NCI-H510A treated with DMSO at 0.1 percent for 48 hours (cell line): ENCODE results near the gene URM1.

Source experiments
- DNase-seq: peaks from one replicate; lab custom pipeline; 2025; lab: John Stamatoyannopoulos, UW

The URM1 gene

GRCh38 chr9:128349125-128349524, 22.0 kb upstream of the URM1 start:
- DNase-seq, result no peak

- no peak for DNase-seq
Measured at GRCh38 chr9:128349772-128350171, 21.4 kb upstream of the URM1 start.

GRCh38 chr9:128355451-128355850, 15.7 kb upstream of the URM1 start:
- DNase-seq, result no peak

- no peak for DNase-seq
Measured at GRCh38 chr9:128358090-128358489, 13.1 kb upstream of the URM1 start.

- no peak for DNase-seq
Measured at GRCh38 chr9:128358861-128359260, 12.3 kb upstream of the URM1 start.

GRCh38 chr9:128360826-128361225, 10.3 kb upstream of the URM1 start:
- no peak for DNase-seq

GRCh38 chr9:128361296-128361985, 9.7 kb upstream of the URM1 start:
- no peak for DNase-seq

- DNase-seq, result peak; percentile 88
Measured at GRCh38 chr9:128361986-128362646, 9.1 kb upstream of the URM1 start.

- no peak for DNase-seq
Measured at GRCh38 chr9:128362774-128363173, 8.4 kb upstream of the URM1 start.

- DNase-seq, result no peak
Measured at GRCh38 chr9:128365525-128365924, 5.6 kb upstream of the URM1 start.

GRCh38 chr9:128369024-128369706, 2.0 kb upstream of the URM1 start:
- DNase-seq, result no peak

- no peak for DNase-seq
Measured at GRCh38 chr9:128370367-128370751, 815 bp upstream of the URM1 start.

GRCh38 chr9:128371630-128372117, 500 bp downstream of the URM1 start:
- no peak for DNase-seq

GRCh38 chr9:128372188-128372641, 1.0 kb downstream of the URM1 start:
- DNase-seq, result no peak

GRCh38 chr9:128372784-128373183, 1.6 kb downstream of the URM1 start:
- no peak for DNase-seq

- DNase-seq, result no peak
Measured at GRCh38 chr9:128374221-128374675, 3.1 kb downstream of the URM1 start.

- DNase-seq, result no peak
Measured at GRCh38 chr9:128375865-128376264, 4.7 kb downstream of the URM1 start.

- no peak for DNase-seq
Measured at GRCh38 chr9:128382261-128382660, 11.1 kb downstream of the URM1 start.

- no peak for DNase-seq
Measured at GRCh38 chr9:128383007-128383753, 12.0 kb downstream of the URM1 start.

GRCh38 chr9:128383791-128384190, 12.6 kb downstream of the URM1 start:
- DNase-seq, result no peak

- no peak for DNase-seq
Measured at GRCh38 chr9:128384801-128385495, 13.8 kb downstream of the URM1 start.
